ENCODE measurements around the gene AKNA.

GRCh38 chr9:114371973-114372917 lies 15.5 kb downstream of the AKNA start:
- TF ChIP-seq, protein P1, sequence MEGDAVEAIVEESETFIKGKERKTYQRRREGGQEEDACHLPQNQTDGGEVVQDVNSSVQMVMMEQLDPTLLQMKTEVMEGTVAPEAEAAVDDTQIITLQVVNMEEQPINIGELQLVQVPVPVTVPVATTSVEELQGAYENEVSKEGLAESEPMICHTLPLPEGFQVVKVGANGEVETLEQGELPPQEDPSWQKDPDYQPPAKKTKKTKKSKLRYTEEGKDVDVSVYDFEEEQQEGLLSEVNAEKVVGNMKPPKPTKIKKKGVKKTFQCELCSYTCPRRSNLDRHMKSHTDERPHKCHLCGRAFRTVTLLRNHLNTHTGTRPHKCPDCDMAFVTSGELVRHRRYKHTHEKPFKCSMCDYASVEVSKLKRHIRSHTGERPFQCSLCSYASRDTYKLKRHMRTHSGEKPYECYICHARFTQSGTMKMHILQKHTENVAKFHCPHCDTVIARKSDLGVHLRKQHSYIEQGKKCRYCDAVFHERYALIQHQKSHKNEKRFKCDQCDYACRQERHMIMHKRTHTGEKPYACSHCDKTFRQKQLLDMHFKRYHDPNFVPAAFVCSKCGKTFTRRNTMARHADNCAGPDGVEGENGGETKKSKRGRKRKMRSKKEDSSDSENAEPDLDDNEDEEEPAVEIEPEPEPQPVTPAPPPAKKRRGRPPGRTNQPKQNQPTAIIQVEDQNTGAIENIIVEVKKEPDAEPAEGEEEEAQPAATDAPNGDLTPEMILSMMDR (IDR thresholded peaks at IDR 0.05; ENCODE audit: low read length) = no peak
- TF ChIP-seq EZH2 (IDR thresholded peaks at IDR 0.05; ENCODE audit: borderline replicate concordance, low read length) = no peak

All from OCI-LY1 (cell line).